GM23338 (cell line): ENCODE results near the gene ANAPC13. TPM values are rescaled to one million over a fixed set of nuclear protein-coding genes. Genes with fewer than 3 reads are reported as not detected.

Source experiments
- ATAC-seq: fragments of 200-7000 bp; cut with Tn5 transposase; 3 replicates; pipeline ENCODE4 v1.9.1; 2020
- DNase-seq: peaks from one replicate; pipeline ENCODE4 v3.0.0-alpha.2; 2015; ENCODE audit warnings: low spot score
- H2AFZ ChIP-seq: fragments of 200-600 bp; sonication (generic); 2 replicates; pipeline ENCODE4 v1.8.0; 2016; ENCODE audit warnings: antibody characterized with exemption, mild to moderate bottlenecking, moderate library complexity
- H3F3A ChIP-seq: fragments of 200-600 bp; sonication (generic); replicated peaks from 2 replicates; pipeline ENCODE4 v1.8.0; 2017; ENCODE audit warnings: antibody characterized with exemption, mixed run types, low read depth
- H3K27ac ChIP-seq: fragments of 200-600 bp; sonication (generic); 2 replicates; pipeline ENCODE4 v1.6.1; 2016; ENCODE audit warnings: low read depth
- H3K27me3 ChIP-seq: fragments of 200-600 bp; sonication (generic); 2 replicates; pipeline ENCODE4 v1.8.0; 2016; ENCODE audit warnings: mild to moderate bottlenecking, mixed run types, moderate library complexity; ENCODE audit not compliant: insufficient read depth
- H3K36me3 ChIP-seq: fragments of 200-600 bp; sonication (generic); 2 replicates; pipeline ENCODE4 v1.8.0; 2016; ENCODE audit warnings: mild to moderate bottlenecking; ENCODE audit not compliant: insufficient read depth
- H3K4me1 ChIP-seq: fragments of 200-600 bp; sonication (generic); 2 replicates; pipeline ENCODE4 v1.8.0; 2016; ENCODE audit warnings: mild to moderate bottlenecking, moderate library complexity; ENCODE audit not compliant: insufficient read depth
- H3K4me2 ChIP-seq: fragments of 200-600 bp; sonication (generic); 2 replicates; pipeline ENCODE4 v1.7.1; 2017; ENCODE audit warnings: mixed run types
- H3K4me3 ChIP-seq: fragments of 200-600 bp; sonication (generic); 2 replicates; pipeline ENCODE4 v1.6.1; 2016; ENCODE audit warnings: mixed run types
- H3K79me2 ChIP-seq: fragments of 200-600 bp; sonication (generic); replicated peaks from 2 replicates; pipeline ENCODE4 v1.8.0; 2017; ENCODE audit warnings: mild to moderate bottlenecking; ENCODE audit not compliant: insufficient read depth
- H3K9me2 ChIP-seq: fragments of 200-600 bp; sonication (generic); 2 replicates; pipeline ENCODE4 v1.8.0; 2017; ENCODE audit not compliant: insufficient read depth
- H4K20me1 ChIP-seq: fragments of 200-600 bp; sonication (generic); replicated peaks from 2 replicates; pipeline ENCODE4 v1.8.0; 2017; ENCODE audit warnings: mild to moderate bottlenecking; ENCODE audit not compliant: insufficient read depth
- H3K27ac Mint-ChIP-seq: 2 replicates; pipeline ENCODE4 v1.8.0; 2020; ENCODE audit warnings: inconsistent platforms, mild to moderate bottlenecking, moderate library complexity, mixed read lengths
- H3K27me3 Mint-ChIP-seq: 3 replicates; pipeline ENCODE4 v1.8.0; 2022; ENCODE audit warnings: low read depth, mild to moderate bottlenecking, moderate library complexity, mixed read lengths, inconsistent platforms; ENCODE audit not compliant: insufficient read depth, poor library complexity
- H3K36me3 Mint-ChIP-seq: 3 replicates; pipeline ENCODE4 v1.8.0; 2021; ENCODE audit warnings: low read depth, mild to moderate bottlenecking, inconsistent platforms, moderate library complexity, mixed read lengths
- H3K4me1 Mint-ChIP-seq: 3 replicates; pipeline ENCODE4 v1.8.0; 2020; ENCODE audit warnings: mild to moderate bottlenecking, inconsistent platforms, mixed read lengths
- H3K4me3 Mint-ChIP-seq: 3 replicates; pipeline ENCODE4 v1.8.0; 2021; ENCODE audit warnings: moderate library complexity, mild to moderate bottlenecking, inconsistent platforms, mixed read lengths
- H3K9me3 Mint-ChIP-seq: 3 replicates; pipeline ENCODE4 v1.8.0; 2020; ENCODE audit warnings: moderate library complexity, mild to moderate bottlenecking, inconsistent platforms, mixed read lengths
- EZH2 ChIP-seq: fragments of 200-600 bp; sonication (generic); IDR thresholded peaks from one replicate; pipeline ENCODE4 v1.8.0; 2017; ENCODE audit warnings: antibody characterized with exemption, mild to moderate bottlenecking, low read depth; ENCODE audit not compliant: unreplicated experiment
- EZH2phosphoT487 ChIP-seq: fragments of 200-600 bp; sonication (generic); IDR thresholded peaks from one replicate; pipeline ENCODE4 v1.8.1; 2018; ENCODE audit warnings: antibody characterized with exemption; ENCODE audit not compliant: unreplicated experiment
- JUNB ChIP-seq: IDR thresholded peaks from one replicate; pipeline ENCODE4 v1.6.1; 2016; ENCODE audit warnings: antibody characterized with exemption; ENCODE audit not compliant: unreplicated experiment
- NANOG ChIP-seq: IDR thresholded peaks from 2 replicates; pipeline ENCODE4 v1.6.1; 2016; ENCODE audit warnings: antibody characterized with exemption, borderline replicate concordance
- POLR2AphosphoS5 ChIP-seq: IDR thresholded peaks from 2 replicates; pipeline ENCODE4 v1.6.1; 2016; ENCODE audit warnings: antibody characterized with exemption, low read depth
- STAT1 ChIP-seq: IDR thresholded peaks from one replicate; pipeline ENCODE4 v1.6.1; 2016; ENCODE audit warnings: antibody characterized with exemption; ENCODE audit not compliant: unreplicated experiment
- ZNF331 ChIP-seq: fragments of 250-450 bp; sonication (Bioruptor Pico); IDR thresholded peaks from 2 replicates; pipeline ENCODE4 v1.5.0; 2020; ENCODE audit warnings: low read depth, mild to moderate bottlenecking, moderate library complexity
- polyA plus RNA-seq: library from polyadenylated mRNA; unstranded; fragments of >200 nt; fragmentation: Nextera tagmentation; extraction: Ambion mirVana; gene quantifications from 2 replicates; pipeline ENCODE4 v1.2.1, GENCODE V29; 2016
- total RNA-seq: library from RNA; depleted of rRNA; stranded (reverse); fragments of >200 nt; shearing (Covaris generic); gene quantifications from 2 replicates; pipeline ENCODE4 v1.2.3, GENCODE V29; 2014
- TF ChIP-seq, protein P1 (sequence below): fragments of 250-450 bp; sonication (Bioruptor Pico); IDR thresholded peaks from 2 replicates; pipeline ENCODE4 v1.5.0; 2020; ENCODE audit warnings: mild to moderate bottlenecking, moderate library complexity

ANAPC13 gene
- total and polyA plus RNA-seq, 2 experiments from 2014 or later = 44.4 to 76.8 TPM

DNA sequence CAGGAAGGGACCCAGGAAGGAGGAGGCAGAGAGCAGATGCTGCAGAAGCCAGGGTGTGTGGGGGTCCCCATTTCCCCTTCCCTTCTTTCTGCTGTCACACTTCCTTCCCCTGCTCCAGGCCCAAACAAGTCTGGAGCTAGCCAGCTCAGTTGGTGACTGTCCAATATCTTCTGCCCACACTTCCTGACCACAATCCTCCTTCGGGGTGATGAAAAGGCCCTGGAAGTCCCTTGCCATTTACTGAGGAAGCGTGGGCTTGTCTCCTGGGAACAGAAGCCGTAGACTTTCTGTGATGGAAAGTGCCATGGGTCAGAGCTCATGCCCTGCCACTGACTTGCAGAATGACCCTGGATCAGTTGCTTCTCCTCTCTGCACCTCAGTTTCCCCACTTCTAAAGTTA is 39.0 kb downstream of the ANAPC13 start:
- peaks cover 6% of the 10 kb centered on the region for H3K27me3 Mint-ChIP-seq
- H3K27ac Mint-ChIP-seq = no peak overlapping the region
- TF ChIP-seq JUNB = no peak
- Histone ChIP-seq H3K27me3 (no peaks in the 10 kb centered on the region), H3K4me1 (no peaks in the 10 kb centered on the region), H3K79me2 (no peaks in the 10 kb centered on the region), H3K4me2 (no peak overlapping the region), H3K36me3 (no peaks in the 10 kb centered on the region; the same call in 1 of the 2 replicates), H3F3A (no peaks in the 10 kb centered on the region), H4K20me1 (no peaks in the 10 kb centered on the region), H2AFZ (no peak overlapping the region), H3K4me3 (no peak overlapping the region), H3K9me2 (no peaks in the 10 kb centered on the region), H3K27ac (no peak overlapping the region)
- peaks cover 12% of the 10 kb centered on the region for H3K4me1 Mint-ChIP-seq
- H3K4me3 Mint-ChIP-seq = no peak overlapping the region
- peaks cover 6% of the 10 kb centered on the region; the same call in 2 of the 3 replicates for H3K9me3 Mint-ChIP-seq
- DNase-seq (no peak), ATAC-seq (no peak)
- no peaks in the 10 kb centered on the region for H3K36me3 Mint-ChIP-seq

- no peaks in the 10 kb centered on the region for H3K36me3 Mint-ChIP-seq
- Histone ChIP-seq H3K27me3 (no peaks in the 10 kb centered on the region), H3K4me1 (no peaks in the 10 kb centered on the region), H2AFZ (no peak overlapping the region), H3K4me2 (no peak overlapping the region), H4K20me1 (no peaks in the 10 kb centered on the region), H3F3A (no peaks in the 10 kb centered on the region), H3K36me3 (no peaks in the 10 kb centered on the region; the same call in 1 of the 2 replicates), H3K4me3 (no peak overlapping the region), H3K9me2 (no peaks in the 10 kb centered on the region), H3K79me2 (no peaks in the 10 kb centered on the region), H3K27ac (no peak overlapping the region)
- peaks cover 6% of the 10 kb centered on the region for H3K27me3 Mint-ChIP-seq
- H3K4me1 Mint-ChIP-seq = peaks cover 12% of the 10 kb centered on the region
- H3K4me3 Mint-ChIP-seq = no peak overlapping the region
- peaks cover 6% of the 10 kb centered on the region; the same call in 2 of the 3 replicates for H3K9me3 Mint-ChIP-seq
- DNase-seq (no peak), ATAC-seq (no peak)
- no peak overlapping the region for H3K27ac Mint-ChIP-seq
- TF ChIP-seq ZNF331 (CRISPR knock-in tag) (no peak), JUNB (no peak), NANOG (no peak)
Observed at GRCh38 chr3:134445636-134446035, 40.1 kb downstream of the ANAPC13 start.

GRCh38 chr3:134445095-134445494 is 40.7 kb downstream of the ANAPC13 start:
- Histone ChIP-seq H3K4me3 (no peak overlapping the region), H3K9me2 (no peaks in the 10 kb centered on the region), H3K79me2 (no peaks in the 10 kb centered on the region), H2AFZ (no peak overlapping the region), H3K4me1 (no peaks in the 10 kb centered on the region), H3K36me3 (no peaks in the 10 kb centered on the region; the same call in 1 of the 2 replicates), H3K4me2 (no peak overlapping the region), H4K20me1 (no peaks in the 10 kb centered on the region), H3K27ac (no peak overlapping the region), H3F3A (no peaks in the 10 kb centered on the region), H3K27me3 (no peaks in the 10 kb centered on the region)
- Mint-ChIP-seq H3K36me3 (no peaks in the 10 kb centered on the region), H3K4me3 (no peak overlapping the region), H3K27ac (no peak overlapping the region), H3K27me3 (peaks cover 6% of the 10 kb centered on the region), H3K9me3 (peaks cover 6% of the 10 kb centered on the region; the same call in 2 of the 3 replicates), H3K4me1 (peaks cover 12% of the 10 kb centered on the region)
- DNase-seq (no peak), ATAC-seq (no peak)
- TF ChIP-seq POLR2AphosphoS5 (no peak), ZNF331 (CRISPR knock-in tag) (no peak), STAT1 (no peak), NANOG (no peak), EZH2phosphoT487 (no peak), EZH2 (no peak)
- TF ChIP-seq, protein P1, sequence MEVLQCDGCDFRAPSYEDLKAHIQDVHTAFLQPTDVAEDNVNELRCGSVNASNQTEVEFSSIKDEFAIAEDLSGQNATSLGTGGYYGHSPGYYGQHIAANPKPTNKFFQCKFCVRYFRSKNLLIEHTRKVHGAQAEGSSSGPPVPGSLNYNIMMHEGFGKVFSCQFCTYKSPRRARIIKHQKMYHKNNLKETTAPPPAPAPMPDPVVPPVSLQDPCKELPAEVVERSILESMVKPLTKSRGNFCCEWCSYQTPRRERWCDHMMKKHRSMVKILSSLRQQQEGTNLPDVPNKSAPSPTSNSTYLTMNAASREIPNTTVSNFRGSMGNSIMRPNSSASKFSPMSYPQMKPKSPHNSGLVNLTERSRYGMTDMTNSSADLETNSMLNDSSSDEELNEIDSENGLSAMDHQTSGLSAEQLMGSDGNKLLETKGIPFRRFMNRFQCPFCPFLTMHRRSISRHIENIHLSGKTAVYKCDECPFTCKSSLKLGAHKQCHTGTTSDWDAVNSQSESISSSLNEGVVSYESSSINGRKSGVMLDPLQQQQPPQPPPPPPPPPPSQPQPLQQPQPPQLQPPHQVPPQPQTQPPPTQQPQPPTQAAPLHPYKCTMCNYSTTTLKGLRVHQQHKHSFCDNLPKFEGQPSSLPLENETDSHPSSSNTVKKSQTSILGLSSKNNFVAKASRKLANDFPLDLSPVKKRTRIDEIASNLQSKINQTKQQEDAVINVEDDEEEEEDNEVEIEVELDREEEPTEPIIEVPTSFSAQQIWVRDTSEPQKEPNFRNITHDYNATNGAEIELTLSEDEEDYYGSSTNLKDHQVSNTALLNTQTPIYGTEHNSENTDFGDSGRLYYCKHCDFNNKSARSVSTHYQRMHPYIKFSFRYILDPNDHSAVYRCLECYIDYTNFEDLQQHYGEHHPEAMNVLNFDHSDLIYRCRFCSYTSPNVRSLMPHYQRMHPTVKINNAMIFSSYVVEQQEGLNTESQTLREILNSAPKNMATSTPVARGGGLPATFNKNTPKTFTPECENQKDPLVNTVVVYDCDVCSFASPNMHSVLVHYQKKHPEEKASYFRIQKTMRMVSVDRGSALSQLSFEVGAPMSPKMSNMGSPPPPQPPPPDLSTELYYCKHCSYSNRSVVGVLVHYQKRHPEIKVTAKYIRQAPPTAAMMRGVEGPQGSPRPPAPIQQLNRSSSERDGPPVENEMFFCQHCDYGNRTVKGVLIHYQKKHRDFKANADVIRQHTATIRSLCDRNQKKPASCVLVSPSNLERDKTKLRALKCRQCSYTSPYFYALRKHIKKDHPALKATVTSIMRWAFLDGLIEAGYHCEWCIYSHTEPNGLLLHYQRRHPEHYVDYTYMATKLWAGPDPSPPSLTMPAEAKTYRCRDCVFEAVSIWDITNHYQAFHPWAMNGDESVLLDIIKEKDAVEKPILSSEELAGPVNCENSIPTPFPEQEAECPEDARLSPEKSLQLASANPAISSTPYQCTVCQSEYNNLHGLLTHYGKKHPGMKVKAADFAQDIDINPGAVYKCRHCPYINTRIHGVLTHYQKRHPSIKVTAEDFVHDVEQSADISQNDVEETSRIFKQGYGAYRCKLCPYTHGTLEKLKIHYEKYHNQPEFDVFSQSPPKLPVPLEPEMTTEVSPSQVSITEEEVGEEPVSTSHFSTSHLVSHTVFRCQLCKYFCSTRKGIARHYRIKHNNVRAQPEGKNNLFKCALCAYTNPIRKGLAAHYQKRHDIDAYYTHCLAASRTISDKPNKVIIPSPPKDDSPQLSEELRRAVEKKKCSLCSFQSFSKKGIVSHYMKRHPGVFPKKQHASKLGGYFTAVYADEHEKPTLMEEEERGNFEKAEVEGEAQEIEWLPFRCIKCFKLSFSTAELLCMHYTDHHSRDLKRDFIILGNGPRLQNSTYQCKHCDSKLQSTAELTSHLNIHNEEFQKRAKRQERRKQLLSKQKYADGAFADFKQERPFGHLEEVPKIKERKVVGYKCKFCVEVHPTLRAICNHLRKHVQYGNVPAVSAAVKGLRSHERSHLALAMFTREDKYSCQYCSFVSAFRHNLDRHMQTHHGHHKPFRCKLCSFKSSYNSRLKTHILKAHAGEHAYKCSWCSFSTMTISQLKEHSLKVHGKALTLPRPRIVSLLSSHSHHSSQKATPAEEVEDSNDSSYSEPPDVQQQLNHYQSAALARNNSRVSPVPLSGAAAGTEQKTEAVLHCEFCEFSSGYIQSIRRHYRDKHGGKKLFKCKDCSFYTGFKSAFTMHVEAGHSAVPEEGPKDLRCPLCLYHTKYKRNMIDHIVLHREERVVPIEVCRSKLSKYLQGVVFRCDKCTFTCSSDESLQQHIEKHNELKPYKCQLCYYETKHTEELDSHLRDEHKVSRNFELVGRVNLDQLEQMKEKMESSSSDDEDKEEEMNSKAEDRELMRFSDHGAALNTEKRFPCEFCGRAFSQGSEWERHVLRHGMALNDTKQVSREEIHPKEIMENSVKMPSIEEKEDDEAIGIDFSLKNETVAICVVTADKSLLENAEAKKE (CRISPR knock-in tag) = no peak
